HEK293 (cell line): ENCODE results near the gene OR1I1.

Source experiments
- CTCF ChIA-PET: fragments of 350-600 bp; formaldehyde crosslinking; extraction: SDS; loops from one replicate; lab custom pipeline; 2021; ENCODE audit warnings: antibody characterized with exemption; lab: Yijun Ruan, JAX
- POLR2A ChIA-PET: fragments of 300-600 bp; formaldehyde crosslinking; extraction: SDS; loops from one replicate; lab custom pipeline; 2020; ENCODE audit warnings: antibody characterized with exemption, inconsistent platforms; lab: Yijun Ruan, JAX
- H3K27ac ChIP-seq: fragments of 200-500 bp; sonication (Bioruptor generic); 2 replicates; pipeline ENCODE4 v1.5.1; 2014; ENCODE audit warnings: low read depth, low read length, control low read depth, inconsistent platforms; ENCODE audit errors: extremely low read depth
- H3K36me3 ChIP-seq, 2 experiments: fragments of 200-500 bp in 1 of 2; sonication (Bioruptor generic) in 1 of 2; 1 replicate in 1 of 2; 2 replicates in 1 of 2; pipeline ENCODE4 v1.5.1; 2014 to 2017; ENCODE audit warnings: inconsistent platforms in 2 of 2, low read length in 2 of 2; ENCODE audit not compliant: control insufficient read depth in 2 of 2, insufficient read depth in 1 of 2
- H3K4me1 ChIP-seq: fragments of 200-500 bp; sonication (Bioruptor generic); 2 replicates; pipeline ENCODE4 v1.5.1; 2014; ENCODE audit warnings: mild to moderate bottlenecking, low read length, inconsistent platforms; ENCODE audit not compliant: control insufficient read depth, insufficient read depth
- H3K4me3 ChIP-seq: 2 replicates; pipeline ENCODE4 v1.5.1; 2011; ENCODE audit warnings: low read depth, mild to moderate bottlenecking, control low read depth, low read length, moderate library complexity
- H3K9me3 ChIP-seq: fragments of 200-500 bp; sonication (Bioruptor generic); 2 replicates; pipeline ENCODE4 v1.5.1; 2014; ENCODE audit warnings: low read depth, low read length, inconsistent platforms; ENCODE audit not compliant: control insufficient read depth, insufficient read depth
- AEBP2 ChIP-seq: fragments of 450-650 bp; formaldehyde crosslinking; IDR thresholded peaks from 2 replicates; pipeline ENCODE4 v1.5.1; 2016; ENCODE audit warnings: missing biosample characterization, missing genetic modification characterization, borderline replicate concordance
- BCL6B ChIP-seq: fragments of 450-650 bp; formaldehyde crosslinking; IDR thresholded peaks from 2 replicates; pipeline ENCODE4 v1.5.1; 2017; ENCODE audit warnings: missing biosample characterization, missing genetic modification characterization
- CTCF ChIP-seq: fragments of 450-650 bp; formaldehyde crosslinking; IDR thresholded peaks from 2 replicates; pipeline ENCODE4 v1.5.1; 2016; ENCODE audit warnings: missing biosample characterization, missing genetic modification characterization
- HOXA7 ChIP-seq: sonication (generic); formaldehyde crosslinking; IDR thresholded peaks from 2 replicates; pipeline ENCODE4 v1.8.1; 2022; ENCODE audit warnings: missing genetic modification reagents, borderline replicate concordance
- YY2 ChIP-seq: fragments of 450-650 bp; formaldehyde crosslinking; IDR thresholded peaks from 2 replicates; pipeline ENCODE4 v1.5.1; 2016; ENCODE audit warnings: missing biosample characterization, missing genetic modification characterization
- ZIC2 ChIP-seq: fragments of 450-650 bp; formaldehyde crosslinking; IDR thresholded peaks from 2 replicates; pipeline ENCODE4 v1.5.1; 2016; ENCODE audit warnings: missing biosample characterization, missing genetic modification characterization
- ZNF114 ChIP-seq: fragments of 450-650 bp; formaldehyde crosslinking; IDR thresholded peaks from 2 replicates; pipeline ENCODE4 v1.5.0; 2017; ENCODE audit warnings: missing biosample characterization, missing genetic modification characterization
- ZNF155 ChIP-seq: fragments of 450-650 bp; formaldehyde crosslinking; IDR thresholded peaks from 2 replicates; pipeline ENCODE4 v1.5.1; 2016; ENCODE audit warnings: missing biosample characterization, missing genetic modification characterization
- ZNF174 ChIP-seq: fragments of 450-650 bp; formaldehyde crosslinking; IDR thresholded peaks from 2 replicates; pipeline ENCODE4 v1.5.0; 2017; ENCODE audit warnings: missing biosample characterization, mild to moderate bottlenecking, missing genetic modification characterization
- ZNF362 ChIP-seq: fragments of 450-650 bp; formaldehyde crosslinking; IDR thresholded peaks from 2 replicates; pipeline ENCODE4 v1.5.1; 2016; ENCODE audit warnings: missing biosample characterization, missing genetic modification characterization
- ZNF433 ChIP-seq: fragments of 450-650 bp; formaldehyde crosslinking; IDR thresholded peaks from 2 replicates; pipeline ENCODE4 v1.5.1; 2016; ENCODE audit warnings: missing biosample characterization, missing genetic modification characterization, low read depth
- ZNF580 ChIP-seq: fragments of 450-650 bp; formaldehyde crosslinking; IDR thresholded peaks from 2 replicates; pipeline ENCODE4 v1.5.1; 2016; ENCODE audit warnings: missing biosample characterization, missing genetic modification characterization
- ZNF658 ChIP-seq: fragments of 450-650 bp; formaldehyde crosslinking; IDR thresholded peaks from 2 replicates; pipeline ENCODE4; 2016; ENCODE audit warnings: missing biosample characterization, missing genetic modification characterization
- ZNF664 ChIP-seq: fragments of 450-650 bp; formaldehyde crosslinking; IDR thresholded peaks from 2 replicates; pipeline ENCODE4 v1.5.1; 2016; ENCODE audit warnings: missing biosample characterization, missing genetic modification characterization
- ZNF768 ChIP-seq: fragments of 450-650 bp; formaldehyde crosslinking; IDR thresholded peaks from 2 replicates; pipeline ENCODE4 v1.5.1; 2018; ENCODE audit warnings: missing biosample characterization, mild to moderate bottlenecking, missing genetic modification characterization

The OR1I1 gene

GRCh38 chr19:15123900-15124299 lies 41.9 kb downstream of the OR1I1 start:
- CTCF ChIA-PET = interaction anchor here (0.7 kb wide), 1 partner anchor 202 kb away, joined by 3 read pairs; no protein-coding TSS in a partner anchor
- Histone ChIP-seq H3K36me3 (peaks cover 0 to 37% of the 10 kb centered on the region in 2 experiments; a peak in 2 of 3 replicates), H3K4me3 (no peak overlapping the region), H3K9me3 (no peaks in the 10 kb centered on the region)
- TF ChIP-seq ZNF174 (tag by site-specific recombination) (no peak), ZNF768 (tag by site-specific recombination) (no peak), ZNF155 (no peak), ZNF362 (tag by site-specific recombination) (no peak), ZNF580 (tag by site-specific recombination) (no peak), YY2 (tag by site-specific recombination) (no peak), ZNF658 (tag by site-specific recombination) (no peak), CTCF (tag by site-specific recombination) (no peak), ZNF664 (tag by site-specific recombination) (no peak), ZNF433 (tag by site-specific recombination) (no peak), BCL6B (no peak), AEBP2 (tag by site-specific recombination) (no peak), HOXA7 (no peak)
- TF ChIP-seq, all 188 proteins: peak for 0
- Histone ChIP-seq H3K27ac (no peak overlapping the region), H3K4me1 (no peaks in the 10 kb centered on the region; the same call in 1 of the 2 replicates)
- POLR2A ChIA-PET = interaction anchor here (0.9 kb wide), 1 partner anchor 16 kb away, joined by 3 read pairs; no protein-coding TSS in a partner anchor

- H3K36me3 ChIP-seq = peaks cover 0 to 29% of the 10 kb centered on the region in 2 experiments; a peak in 1 of 3 replicates
- peak overlapping the region; percentile 82 for H3K4me3 ChIP-seq
- CTCF ChIA-PET = interaction anchor here (0.7 to 2.0 kb wide), 3 partner anchors 12 to 202 kb away, joined by 3 to 7 read pairs (median 5); no protein-coding TSS in a partner anchor
- H3K27ac ChIP-seq = no peak overlapping the region; the same call in 1 of the 2 replicates
- TF ChIP-seq ZNF114 (tag by site-specific recombination) (no peak), ZIC2 (tag by site-specific recombination) (peak; percentile 55)
- H3K4me1 ChIP-seq = no peaks in the 10 kb centered on the region; the same call in 1 of the 2 replicates
- no peaks in the 10 kb centered on the region for H3K9me3 ChIP-seq
- POLR2A ChIA-PET = interaction anchor here (0.9 kb wide), 1 partner anchor 17 kb away, joined by 3 read pairs; no protein-coding TSS in a partner anchor
Observed at GRCh38 chr19:15124572-15125231, 42.7 kb downstream of the OR1I1 start.
